Hematopoietic multipotent progenitor cell treated with erythropoietin and hydrocortisone succinate and interleukin-3 and kit ligand, for 17 days (in vitro differentiated cells): Measurements from ENCODE around the gene ATP2A3.
"Not testable (repeated sequence)": the region's sequence is repeated elsewhere in the genome, so short reads cannot be mapped to it uniquely, and the experiment has no call there.

Experiments
- DNase-seq: peaks from one replicate; pipeline ENCODE4 v3.0.0-alpha.2; 2015; ENCODE audit warnings: low spot score

The ATP2A3 gene

GRCh38 chr17:3954976-3955672, 9.1 kb downstream of the ATP2A3 start:
- no peak for DNase-seq

- DNase-seq: no peak
Observed at GRCh38 chr17:3954086-3954485, 10.2 kb downstream of the ATP2A3 start.

- no peak for DNase-seq
Observed at GRCh38 chr17:3953542-3953941, 10.7 kb downstream of the ATP2A3 start.

GRCh38 chr17:3952186-3952585, 12.1 kb downstream of the ATP2A3 start:
- no peak for DNase-seq

- no peak for DNase-seq
Observed at GRCh38 chr17:3951420-3951819, 12.8 kb downstream of the ATP2A3 start.

- DNase-seq: no peak
Observed at GRCh38 chr17:3951003-3951402, 13.2 kb downstream of the ATP2A3 start.

- no peak for DNase-seq
Observed at GRCh38 chr17:3950584-3950983, 13.7 kb downstream of the ATP2A3 start.

GRCh38 chr17:3949418-3949817, 14.8 kb downstream of the ATP2A3 start:
- DNase-seq: no peak

GRCh38 chr17:3948551-3948950, 15.7 kb downstream of the ATP2A3 start:
- DNase-seq: not testable (repeated sequence)

GRCh38 chr17:3947318-3947810, 16.9 kb downstream of the ATP2A3 start:
- no peak for DNase-seq

- DNase-seq: no peak
Observed at GRCh38 chr17:3946711-3947235, 17.5 kb downstream of the ATP2A3 start.

GRCh38 chr17:3944485-3945388, 19.5 kb downstream of the ATP2A3 start:
- no peak for DNase-seq

GRCh38 chr17:3943240-3943891, 20.9 kb downstream of the ATP2A3 start:
- DNase-seq: no peak

- no peak for DNase-seq
Observed at GRCh38 chr17:3940965-3941698, 23.1 kb downstream of the ATP2A3 start.

- no peak for DNase-seq
Observed at GRCh38 chr17:3937359-3937758, 26.9 kb downstream of the ATP2A3 start.

GRCh38 chr17:3935825-3936355, 28.3 kb downstream of the ATP2A3 start:
- DNase-seq: no peak

GRCh38 chr17:3935140-3935542, 29.1 kb downstream of the ATP2A3 start:
- DNase-seq: no peak

GRCh38 chr17:3929764-3930163, 34.5 kb downstream of the ATP2A3 start:
- no peak for DNase-seq

GRCh38 chr17:3929181-3929580, 35.1 kb downstream of the ATP2A3 start:
- DNase-seq: no peak

- no peak for DNase-seq
Observed at GRCh38 chr17:3928406-3928805, 35.8 kb downstream of the ATP2A3 start.

GRCh38 chr17:3927628-3928340, 36.5 kb downstream of the ATP2A3 start:
- no peak for DNase-seq
